HG02840 (cell line): ENCODE results near the gene ADK.
"Not testable (repeated sequence)": the region's sequence is repeated elsewhere in the genome, so short reads cannot be mapped to it uniquely, and the experiment has no call there.

Source experiments
- ATAC-seq: cut with Tn5 transposase; IDR thresholded peaks from one replicate; pipeline ENCODE4 v1.9.1; 2021; ENCODE audit warnings: mild to moderate bottlenecking, moderate library complexity, moderate number of reproducible peaks; ENCODE audit not compliant: unreplicated experiment, low FRiP score

The ADK gene

GRCh38 chr10:74523199-74523598 is 372.2 kb downstream of the ADK start:
- no peak for ATAC-seq

- ATAC-seq = no peak
Observed at GRCh38 chr10:74525885-74526284, 374.9 kb downstream of the ADK start.

GRCh38 chr10:74527611-74528010 is 376.6 kb downstream of the ADK start:
- ATAC-seq = not testable (repeated sequence)

GRCh38 chr10:74529205-74529604 is 378.2 kb downstream of the ADK start:
- ATAC-seq = no peak

GRCh38 chr10:74530981-74531380 is 380.0 kb downstream of the ADK start:
- no peak for ATAC-seq

- ATAC-seq = no peak
Observed at GRCh38 chr10:74539317-74539716, 388.3 kb downstream of the ADK start.

GRCh38 chr10:74541375-74541774 is 390.4 kb downstream of the ADK start:
- no peak for ATAC-seq

GRCh38 chr10:74542077-74542476 is 391.1 kb downstream of the ADK start:
- ATAC-seq = no peak

- ATAC-seq = no peak
Observed at GRCh38 chr10:74543276-74543675, 392.3 kb downstream of the ADK start.

- no peak for ATAC-seq
Observed at GRCh38 chr10:74544106-74544505, 393.1 kb downstream of the ADK start.

- ATAC-seq = no peak
Observed at GRCh38 chr10:74548676-74549075, 397.7 kb downstream of the ADK start.

- no peak for ATAC-seq
Observed at GRCh38 chr10:74556072-74556705, 405.2 kb downstream of the ADK start.

- ATAC-seq = no peak
Observed at GRCh38 chr10:74557098-74557497, 406.1 kb downstream of the ADK start.

- no peak for ATAC-seq
Observed at GRCh38 chr10:74558403-74558802, 407.4 kb downstream of the ADK start.

- ATAC-seq = no peak
Observed at GRCh38 chr10:74558897-74559296, 407.9 kb downstream of the ADK start.

- not testable (repeated sequence) for ATAC-seq
Observed at GRCh38 chr10:74568896-74569295, 417.9 kb downstream of the ADK start.

GRCh38 chr10:74573497-74573896 is 422.5 kb downstream of the ADK start:
- ATAC-seq = not testable (repeated sequence)

- ATAC-seq = no peak
Observed at GRCh38 chr10:74575191-74575720, 424.2 kb downstream of the ADK start.

- ATAC-seq = no peak
Observed at GRCh38 chr10:74575912-74576311, 424.9 kb downstream of the ADK start.

- no peak for ATAC-seq
Observed at GRCh38 chr10:74576586-74576985, 425.6 kb downstream of the ADK start.

- not testable (repeated sequence) for ATAC-seq
Observed at GRCh38 chr10:74580438-74580837, 429.4 kb downstream of the ADK start.

- ATAC-seq = no peak
Observed at GRCh38 chr10:74582566-74582965, 431.5 kb downstream of the ADK start.
